GM18858 (cell line): Measurements from ENCODE around the gene HIF1AN.
A peak's percentile ranks its signal among the peaks of the same experiment; 100 is the strongest.

Source experiments
- ATAC-seq: cut with Tn5 transposase; IDR thresholded peaks from one replicate; pipeline ENCODE4 v1.9.1; 2021; ENCODE audit not compliant: unreplicated experiment

The HIF1AN gene

DNA sequence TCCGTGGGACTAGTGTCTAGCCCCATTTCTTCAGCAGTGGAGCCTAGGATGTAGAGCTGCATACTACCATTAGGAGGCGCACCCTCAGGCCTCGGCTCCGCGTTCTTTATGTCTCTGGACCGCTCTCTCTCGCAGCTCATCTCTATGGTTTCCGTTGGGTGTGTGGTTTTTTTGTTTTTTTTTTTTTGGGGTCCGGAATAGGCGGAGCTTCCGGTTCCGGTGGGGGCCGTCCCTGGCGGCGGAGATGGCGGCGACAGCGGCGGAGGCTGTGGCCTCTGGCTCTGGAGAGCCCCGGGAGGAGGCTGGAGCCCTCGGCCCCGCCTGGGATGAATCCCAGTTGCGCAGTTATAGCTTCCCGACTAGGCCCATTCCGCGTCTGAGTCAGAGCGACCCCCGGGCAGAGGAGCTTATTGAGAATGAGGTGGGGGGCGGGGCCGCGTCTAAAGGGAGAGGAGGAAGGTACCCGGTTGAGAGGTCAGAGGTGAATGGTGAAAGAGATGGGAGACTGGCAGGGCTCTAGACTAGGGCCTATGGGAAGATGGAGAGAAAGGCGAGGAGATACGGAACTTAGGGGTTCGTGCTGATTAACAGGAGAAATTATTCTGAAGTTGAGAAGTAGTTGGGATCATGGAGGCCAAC lies at the start of gene HIF1AN:
Gene HIF1AN (plus strand): TSS at position 229 of the 639 bp plus-strand sequence. CDS start 16 bp downstream, at position 245.
- peak; percentile 78 for ATAC-seq

DNA sequence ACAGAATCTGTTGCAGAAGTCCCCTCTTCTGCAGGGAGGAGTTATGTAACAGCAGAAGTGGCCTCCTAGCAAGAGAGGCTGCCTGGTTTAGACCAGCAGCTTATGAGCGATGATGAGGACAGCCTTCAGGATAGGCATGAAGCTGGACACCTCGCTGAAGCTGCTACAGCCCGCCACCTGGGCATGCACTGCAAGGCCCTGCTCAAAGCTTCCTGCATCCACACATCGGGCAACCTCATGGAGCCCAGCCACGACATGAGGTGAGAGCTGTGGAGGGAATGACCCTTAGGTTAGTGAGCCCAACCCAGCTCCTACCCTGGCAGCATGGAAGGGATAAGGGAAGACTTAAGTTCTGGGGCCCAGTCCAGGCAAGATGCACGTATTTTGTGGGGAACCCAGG lies 48.2 kb upstream of the HIF1AN start:
- ATAC-seq: no peak

DNA sequence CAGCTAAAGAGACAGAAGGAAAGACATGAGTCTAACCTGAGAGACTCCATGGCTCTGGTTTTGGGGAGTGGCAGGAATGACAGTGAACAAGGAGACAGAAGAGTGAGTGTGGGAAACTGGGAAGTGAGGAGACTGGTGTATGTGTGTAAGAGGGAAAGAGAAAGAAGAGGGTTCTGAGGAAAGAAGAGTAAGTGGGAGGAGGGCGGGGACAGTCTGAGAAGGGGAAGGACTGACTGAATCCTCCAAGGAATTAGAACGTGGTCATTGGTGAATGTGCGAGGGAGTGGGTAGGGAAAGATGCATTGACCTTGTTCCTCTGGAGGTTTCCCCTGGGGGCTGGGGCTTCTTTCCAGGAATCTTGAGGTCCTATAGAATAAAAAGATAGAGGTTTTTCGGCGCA lies 46.3 kb upstream of the HIF1AN start:
- ATAC-seq: no peak

- no peak for ATAC-seq
Observed at GRCh38 chr10:100490531-100490930, 45.2 kb upstream of the HIF1AN start.

- ATAC-seq: no peak
Observed at GRCh38 chr10:100496567-100496966, 39.2 kb upstream of the HIF1AN start.

GRCh38 chr10:100498059-100498458 lies 37.7 kb upstream of the HIF1AN start:
- ATAC-seq: no peak

GRCh38 chr10:100501423-100501822 lies 34.3 kb upstream of the HIF1AN start:
- ATAC-seq: no peak

GRCh38 chr10:100502926-100503494 lies 32.7 kb upstream of the HIF1AN start:
- ATAC-seq: no peak

- ATAC-seq: no peak
Observed at GRCh38 chr10:100504096-100504495, 31.6 kb upstream of the HIF1AN start.

DNA sequence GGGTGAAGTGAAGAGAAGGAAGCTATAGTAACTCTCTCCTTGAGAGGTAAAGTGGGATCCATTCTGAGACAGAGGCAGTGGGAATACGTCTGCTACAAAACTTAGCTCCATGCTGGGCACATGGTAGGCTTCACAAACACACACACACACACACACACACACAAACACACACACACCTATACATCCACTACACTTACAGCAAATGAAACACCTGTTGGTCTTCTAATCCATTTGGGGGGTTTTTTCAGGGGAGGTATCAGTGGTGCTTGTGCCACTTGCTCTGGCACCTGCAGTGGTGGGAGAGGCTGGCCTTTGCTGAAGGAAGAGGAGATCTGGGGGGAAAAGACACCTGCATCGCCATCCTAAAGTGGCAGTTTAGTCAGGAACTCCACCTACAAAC lies 30.6 kb upstream of the HIF1AN start:
- ATAC-seq: no peak

DNA sequence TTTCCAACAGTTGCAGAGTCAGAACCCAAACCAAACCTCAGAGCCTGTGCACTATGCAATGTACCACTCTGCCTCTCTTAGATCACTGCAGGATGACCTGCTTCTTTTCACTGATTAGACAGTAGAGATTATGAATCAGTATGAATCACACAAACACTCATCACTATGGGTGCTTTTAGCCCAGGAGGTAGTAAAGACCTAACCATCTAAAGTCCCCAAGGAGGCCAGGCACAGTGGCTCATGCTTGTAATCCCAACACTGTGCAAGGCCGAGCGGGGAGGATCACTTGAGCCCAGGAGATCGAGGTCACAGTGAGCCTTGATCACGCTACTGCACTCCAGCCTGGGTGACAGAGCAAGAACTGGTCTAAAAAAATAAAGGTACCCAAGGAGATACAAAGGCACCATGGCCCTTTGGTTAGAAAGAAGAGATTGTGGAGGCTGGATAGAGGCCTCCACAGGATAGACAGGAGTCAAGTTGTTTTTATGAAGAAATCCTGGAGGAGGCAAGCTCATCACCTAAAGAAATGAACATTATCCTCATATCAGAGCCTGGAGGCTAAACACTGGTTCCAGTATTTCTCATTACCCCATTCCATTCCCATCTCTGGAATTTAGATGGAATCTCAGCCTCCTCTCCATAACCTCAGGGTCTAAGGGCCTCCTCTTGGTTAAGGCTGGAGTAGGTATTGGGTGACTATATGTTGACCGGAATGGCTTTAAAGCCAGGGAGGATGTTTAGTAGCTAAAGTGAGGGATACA lies 29.0 kb upstream of the HIF1AN start:
- no peak for ATAC-seq

DNA sequence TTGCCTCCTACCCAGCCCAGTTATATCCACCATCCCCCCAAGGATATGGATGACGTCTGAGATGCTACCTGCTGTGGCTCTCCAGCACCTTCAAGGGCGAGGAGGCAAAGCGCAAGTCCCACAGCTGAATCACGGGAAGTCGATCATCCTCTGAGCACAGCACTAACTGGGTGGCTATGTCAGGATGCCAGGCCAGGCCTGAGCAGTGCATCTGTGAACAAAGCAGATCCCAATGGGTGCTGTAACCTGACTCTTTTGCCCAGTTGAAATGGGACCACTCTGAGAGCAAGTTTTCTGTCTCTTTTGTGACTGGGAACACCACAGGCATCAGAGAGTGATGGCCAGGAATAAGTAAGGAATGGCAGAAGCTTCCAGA lies 28.4 kb upstream of the HIF1AN start:
- ATAC-seq: no peak

DNA sequence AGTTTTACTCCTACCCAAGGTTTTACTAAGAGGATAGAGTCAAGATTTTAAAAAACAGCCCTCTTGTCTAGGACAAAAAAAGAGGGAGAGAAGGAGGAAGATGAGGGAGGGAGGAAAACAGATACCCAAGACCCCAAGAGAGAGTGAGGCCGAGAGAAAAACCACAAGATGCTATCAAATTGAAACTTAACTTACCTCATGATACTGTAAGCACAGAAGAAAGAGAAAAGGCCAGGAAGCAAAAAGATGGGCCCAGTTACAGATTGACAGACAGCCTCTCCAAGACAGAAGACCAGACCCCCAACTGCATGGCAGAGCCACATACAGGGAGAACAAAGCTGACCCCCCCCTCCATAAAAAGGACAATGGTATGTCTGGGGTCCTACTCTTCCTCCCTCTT lies 27.5 kb upstream of the HIF1AN start:
- ATAC-seq: no peak

- no peak for ATAC-seq
Observed at GRCh38 chr10:100508691-100509150, 27.0 kb upstream of the HIF1AN start.

DNA sequence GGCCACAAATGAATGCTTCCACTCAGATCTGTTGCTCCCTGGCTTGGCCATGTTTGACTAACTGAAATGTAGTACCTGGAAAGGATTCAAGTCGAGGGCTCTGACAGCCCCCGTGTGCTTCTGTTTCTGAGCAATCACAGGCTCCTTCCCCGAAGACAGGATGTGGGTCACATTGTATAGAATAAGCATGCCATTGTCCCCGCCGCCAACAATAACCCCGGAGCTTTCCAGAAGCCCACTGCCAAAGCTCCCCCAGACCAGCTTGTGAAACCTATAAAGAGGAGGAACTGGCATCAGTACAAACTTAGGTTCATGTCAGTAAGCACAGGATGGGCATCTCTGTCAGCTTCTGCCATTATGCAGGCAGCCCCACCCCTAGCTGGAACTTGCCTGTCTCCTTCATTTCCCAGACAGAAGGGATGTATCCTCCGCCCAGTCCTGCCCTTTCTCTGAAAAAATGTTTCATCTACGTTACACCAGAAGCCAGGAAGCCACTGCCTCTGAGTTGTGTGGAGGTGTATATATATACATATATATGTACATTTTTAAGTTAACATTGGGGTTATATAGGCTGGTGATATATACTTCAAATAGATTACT lies 26.4 kb upstream of the HIF1AN start:
- ATAC-seq: no peak

GRCh38 chr10:100510533-100511308 lies 25.0 kb upstream of the HIF1AN start:
- ATAC-seq: no peak

DNA sequence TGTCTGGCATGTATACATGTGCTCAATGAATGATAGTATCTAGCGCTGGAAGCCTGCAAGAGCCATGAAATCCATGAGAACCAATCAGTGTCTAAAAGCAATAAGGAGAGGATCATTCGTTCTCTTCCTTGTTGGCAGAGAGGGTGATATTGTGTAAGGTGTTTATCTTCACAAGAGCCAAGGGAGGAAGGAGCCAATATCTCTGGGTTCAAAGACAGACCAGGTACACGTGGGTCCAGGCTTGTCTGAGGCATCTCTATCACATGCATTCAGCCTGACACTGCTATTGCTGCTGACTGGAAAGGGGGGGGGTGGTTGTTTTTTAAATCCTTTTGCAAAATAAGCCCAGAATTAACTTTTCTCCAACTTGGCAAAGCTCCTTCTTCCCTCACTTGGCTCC lies 20.1 kb upstream of the HIF1AN start:
- ATAC-seq: no peak

- no peak for ATAC-seq
Observed at GRCh38 chr10:100516847-100517246, 18.9 kb upstream of the HIF1AN start.

- no peak for ATAC-seq
Observed at GRCh38 chr10:100518761-100519241, 16.9 kb upstream of the HIF1AN start.

DNA sequence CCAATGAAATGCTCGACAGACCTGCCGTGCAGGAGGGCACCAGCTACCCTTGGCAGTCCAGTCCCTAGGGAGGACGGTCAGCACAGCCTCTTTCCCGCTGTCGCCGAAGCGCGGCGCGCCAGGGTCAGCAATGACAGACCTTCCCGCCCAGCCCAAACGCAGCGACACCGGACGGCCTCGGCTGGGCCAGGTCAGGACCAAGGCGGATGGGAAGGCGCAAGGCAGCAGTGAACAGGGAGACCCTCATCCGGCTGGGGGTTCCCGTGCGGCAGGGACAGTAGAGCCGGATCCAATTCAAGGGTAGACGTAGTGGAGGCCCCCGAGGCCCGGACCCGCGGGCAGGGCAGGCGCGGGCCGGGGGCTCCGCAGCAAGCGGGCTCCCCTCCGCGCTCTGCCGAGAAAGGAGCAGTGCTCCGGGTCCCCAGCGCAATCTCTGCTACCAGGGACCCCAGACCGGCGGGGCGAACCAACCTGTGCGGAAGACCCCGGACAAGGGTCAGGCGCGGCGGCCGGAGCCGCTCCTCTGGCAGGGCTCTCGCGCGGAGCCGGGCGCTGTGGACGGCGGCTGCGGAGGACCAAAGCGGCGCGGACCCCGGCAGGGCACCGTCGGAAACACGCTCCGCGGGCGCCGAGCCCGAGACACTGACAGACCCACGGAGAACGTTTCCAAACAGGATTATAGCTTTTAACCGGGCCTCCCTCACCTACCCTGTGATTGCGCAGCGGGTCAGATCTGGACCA lies 16.3 kb upstream of the HIF1AN start, which contains the start of gene SEC31B:
Gene SEC31B (minus strand): TSS at position 551 of the 741 bp plus-strand sequence. CDS start 2,909 bp downstream, outside the sequence.
- no peak for ATAC-seq
